Ovary (tissue), 9 donors: ENCODE data around the gene RAX. TPM values are rescaled to one million over a fixed set of nuclear protein-coding genes. Genes with fewer than 3 reads are reported as not detected.

Experiments used
- DNase-seq, 5 donors: peaks; one replicate each; pipeline ENCODE4 v3.0.0-alpha.2; 2019 to 2020
- H3K27ac ChIP-seq, 2 donors: fragments of 200-600 bp; one replicate each; pipeline versions ENCODE4 v1.5.1 to v1.8.0; 2019 to 2022
- H3K27me3 ChIP-seq: fragments of 200-600 bp; one replicate; pipeline ENCODE4 v1.8.0; 2022
- H3K36me3 ChIP-seq: fragments of 200-600 bp; sonication (generic); one replicate; pipeline ENCODE4 v1.5.1; 2019
- H3K4me1 ChIP-seq: one replicate; pipeline ENCODE4 v1.8.1; 2013; ENCODE audit warnings: mild to moderate bottlenecking, moderate library complexity; ENCODE audit not compliant: insufficient read depth
- H3K4me3 ChIP-seq: fragments of 200-600 bp; sonication (generic); one replicate; pipeline ENCODE4 v1.5.1; 2017
- H3K9me3 ChIP-seq, 2 donors: fragments of 200-600 bp in 1 of 2; sonication (generic) in 1 of 2; one replicate each; pipeline versions ENCODE4 v1.5.1 to v1.8.1; 2013 to 2019; ENCODE audit warnings: mild to moderate bottlenecking in 1 of 2, moderate library complexity in 1 of 2
- EP300 ChIP-seq: sonication (generic); formaldehyde crosslinking; IDR thresholded peaks from one replicate; pipeline ENCODE4 v1.6.1; 2017; ENCODE audit warnings: antibody characterized with exemption
- POLR2A ChIP-seq: fragments of 450-650 bp; IDR thresholded peaks from one replicate; pipeline ENCODE4 v1.6.1; 2017; ENCODE audit warnings: antibody characterized with exemption, mild to moderate bottlenecking, moderate library complexity
- whole genome bisulfite sequencing, 3 donors: extraction: QIAGEN DNeasy Blood & Tissue Kit in 1 of 3; methylation state at CpG; one replicate each; pipeline versions ENCODE4 v1.1.5 to v1.1.7; 2013 to 2017; 5-methylcytosine and 5-hydroxymethylcytosine counted together
- intact Hi-C, 4 donors: fragments of 100-400 bp; cut with DNase I; formaldehyde crosslinking; loops; one replicate each; pipeline versions ENCODE4 v1.11.0 to v1.15.1; 2022 to 2023
- polyA plus RNA-seq, 2 donors: library from polyadenylated mRNA; stranded (reverse); fragments of 200-250 nt in 1 of 2; fragments of 350-450 nt in 1 of 2; fragmentation: Illumina TruSeq in 1 of 2; extraction: RNeasy Lipid Tissue Mini Kit (QIAGEN cat#74804) in 1 of 2; gene quantifications; one replicate each; pipeline ENCODE4 v1.2.3, GENCODE V29; 2013 to 2014
- total RNA-seq, 7 donors: library from RNA; depleted of rRNA in 2 of 7; stranded (reverse); fragments of >200 nt in 2 of 7; fragmentation: NEBNext Ultra II Directional in 3 of 7; extraction: Animal tissue kit (Norgen Biotek cat#: 25700) in 3 of 7; gene quantifications; one replicate each; pipeline versions ENCODE4 v1.1.0 to v1.2.4, GENCODE V29; 2016 to 2023
- TF ChIP-seq, protein P1 (sequence below), 3 donors: fragments of 450-650 bp in 2 of 3; fragments of 200-600 bp in 1 of 3; IDR thresholded peaks; one replicate each; pipeline versions ENCODE4 v1.5.1 to v1.8.0; 2016 to 2022; ENCODE audit warnings: antibody characterized with exemption in 3 of 3, mild to moderate bottlenecking in 1 of 3
- donor health status: DM: no; HTN: no; CAD: no; lungs with moderate emphysema.
- donor health status: DM: no; HTN: no; CAD: no.
- donor health status: Bipolar disorder and iron deficiency.
- donor health status: DM: yes; HTN: yes; CAD: no.
- donor health status: DM: no; HTN: no; CAD: no.
- donor health status: DM: yes; HTN: yes; CAD: no.

Gene RAX
- total and polyA plus RNA-seq, 9 donors, result not detected

DNA sequence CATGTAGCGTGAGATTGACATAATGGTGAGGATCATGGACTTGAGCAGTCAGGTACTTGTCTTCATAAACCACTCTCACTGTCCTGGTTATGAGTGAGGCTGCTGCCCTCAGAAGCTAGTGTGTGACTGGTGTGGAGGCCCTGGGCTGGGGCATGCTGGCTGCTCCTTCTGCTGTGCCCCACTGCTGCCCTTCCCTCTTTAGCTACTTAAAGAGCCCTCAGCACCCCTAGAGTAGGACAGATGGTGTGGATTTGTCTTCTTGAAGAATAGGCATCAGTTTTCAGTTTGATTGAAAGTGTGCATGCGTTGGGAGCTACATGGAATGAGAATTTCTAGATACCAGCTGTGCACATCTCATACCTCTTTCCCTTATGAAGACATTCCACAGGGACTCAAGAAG lies 29.8 kb upstream of the RAX start:
- Histone ChIP-seq H3K36me3 (no peaks in the 10 kb centered on the region), H3K27ac (no peak overlapping the region), H3K9me3 (no peaks in the 10 kb centered on the region), H3K27me3 (no peaks in the 10 kb centered on the region), H3K4me1 (no peaks in the 10 kb centered on the region), H3K4me3 (no peak overlapping the region)
- TF ChIP-seq POLR2A (no peak), EP300 (no peak)
- TF ChIP-seq, protein P1, sequence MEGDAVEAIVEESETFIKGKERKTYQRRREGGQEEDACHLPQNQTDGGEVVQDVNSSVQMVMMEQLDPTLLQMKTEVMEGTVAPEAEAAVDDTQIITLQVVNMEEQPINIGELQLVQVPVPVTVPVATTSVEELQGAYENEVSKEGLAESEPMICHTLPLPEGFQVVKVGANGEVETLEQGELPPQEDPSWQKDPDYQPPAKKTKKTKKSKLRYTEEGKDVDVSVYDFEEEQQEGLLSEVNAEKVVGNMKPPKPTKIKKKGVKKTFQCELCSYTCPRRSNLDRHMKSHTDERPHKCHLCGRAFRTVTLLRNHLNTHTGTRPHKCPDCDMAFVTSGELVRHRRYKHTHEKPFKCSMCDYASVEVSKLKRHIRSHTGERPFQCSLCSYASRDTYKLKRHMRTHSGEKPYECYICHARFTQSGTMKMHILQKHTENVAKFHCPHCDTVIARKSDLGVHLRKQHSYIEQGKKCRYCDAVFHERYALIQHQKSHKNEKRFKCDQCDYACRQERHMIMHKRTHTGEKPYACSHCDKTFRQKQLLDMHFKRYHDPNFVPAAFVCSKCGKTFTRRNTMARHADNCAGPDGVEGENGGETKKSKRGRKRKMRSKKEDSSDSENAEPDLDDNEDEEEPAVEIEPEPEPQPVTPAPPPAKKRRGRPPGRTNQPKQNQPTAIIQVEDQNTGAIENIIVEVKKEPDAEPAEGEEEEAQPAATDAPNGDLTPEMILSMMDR (IDR thresholded peaks at IDR 0.05), result no peak
- intact Hi-C loops, result loop anchor here in 1 of 4 donors (10.0 kb wide), 1 partner anchor 112 kb away; no protein-coding TSS in a partner anchor
- WGBS, 3 donors, result 83 to 93% (median 90%) methylated on average over 2 of the region's 2 CpGs
- no peak for DNase-seq

- Histone ChIP-seq H3K9me3 (no peaks in the 10 kb centered on the region), H3K27ac (no peak overlapping the region), H3K4me1 (no peaks in the 10 kb centered on the region), H3K27me3 (no peaks in the 10 kb centered on the region), H3K36me3 (no peaks in the 10 kb centered on the region), H3K4me3 (no peak overlapping the region)
- WGBS, 3 donors, result 77 to 83% (median 77%) methylated on average over 4 of the region's 4 CpGs
- TF ChIP-seq EP300, result no peak
- intact Hi-C loops, result loop anchor here in 1 of 4 donors (10.0 kb wide), 1 partner anchor 113 kb away; no protein-coding TSS in a partner anchor
- DNase-seq, result no peak
These were observed 28.7 kb upstream of the RAX start for GRCh38 chr18:59301929-59302328.

DNA sequence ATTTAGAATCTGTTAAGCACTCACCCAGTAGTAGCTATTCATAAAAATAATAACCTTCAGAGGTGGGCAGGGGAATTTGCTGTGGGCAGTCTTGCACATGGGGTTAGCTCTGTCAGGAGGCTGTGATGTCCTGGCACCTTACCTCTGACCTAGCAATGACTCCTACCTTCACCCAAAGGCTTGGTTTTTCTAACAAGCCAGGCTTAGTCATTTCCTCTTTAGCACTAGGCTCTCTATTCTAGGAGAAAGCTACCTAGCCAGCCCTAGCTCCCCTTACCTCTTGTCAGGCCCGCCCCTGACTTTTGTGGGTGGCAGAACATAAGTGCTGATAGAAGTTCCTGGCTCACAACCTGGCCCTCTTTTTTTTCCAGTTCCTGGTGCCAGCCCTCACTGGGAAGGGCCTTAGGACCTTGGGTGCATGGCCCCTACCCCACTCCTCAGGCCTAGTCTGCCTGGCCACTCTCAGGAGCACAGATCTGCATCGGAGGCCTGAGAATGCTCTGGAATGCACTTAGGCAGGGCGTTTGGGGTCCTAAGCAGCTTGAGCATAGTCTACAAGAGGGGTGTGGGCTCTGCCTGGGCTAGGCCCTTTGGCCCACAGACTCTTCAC lies 27.5 kb upstream of the RAX start:
- Histone ChIP-seq H3K36me3 (no peaks in the 10 kb centered on the region), H3K27me3 (no peaks in the 10 kb centered on the region), H3K4me1 (no peaks in the 10 kb centered on the region), H3K27ac (no peak overlapping the region), H3K4me3 (no peak overlapping the region), H3K9me3 (no peaks in the 10 kb centered on the region)
- no peak for DNase-seq
- TF ChIP-seq EP300, result no peak
- TF ChIP-seq POLR2A, result no peak
- TF ChIP-seq, protein P1 (IDR thresholded peaks at IDR 0.05), result no peak
- intact Hi-C loops, result loop anchor here in 1 of 4 donors (10.0 kb wide), 1 partner anchor 114 kb away; no protein-coding TSS in a partner anchor
- 82 to 86% (median 85%) methylated on average over 3 of the region's 3 CpGs for WGBS, 3 donors

- WGBS, 3 donors, result 49 to 71% (median 53%) methylated on average over 8 of the region's 8 CpGs
- no peak for DNase-seq
- intact Hi-C loops, result no loop called here
- no peaks in the 10 kb centered on the region for H3K9me3 ChIP-seq
- H3K27me3 ChIP-seq, result no peaks in the 10 kb centered on the region
- H3K36me3 ChIP-seq, result no peaks in the 10 kb centered on the region
- TF ChIP-seq POLR2A (no peak), EP300 (no peak)
- TF ChIP-seq, protein P1 (IDR thresholded peaks at IDR 0.05), result no peak
- no peak overlapping the region for H3K27ac ChIP-seq
- H3K4me1 ChIP-seq, result no peaks in the 10 kb centered on the region
- no peak overlapping the region for H3K4me3 ChIP-seq
These were observed 25.6 kb upstream of the RAX start for GRCh38 chr18:59298871-59299270.

- Histone ChIP-seq H3K9me3 (no peaks in the 10 kb centered on the region), H3K27ac (no peak overlapping the region), H3K27me3 (no peaks in the 10 kb centered on the region), H3K4me3 (no peak overlapping the region), H3K4me1 (no peaks in the 10 kb centered on the region), H3K36me3 (no peaks in the 10 kb centered on the region)
- intact Hi-C loops, result no loop called here
- TF ChIP-seq, protein P1 (IDR thresholded peaks at IDR 0.05), result no peak
- TF ChIP-seq EP300 (no peak), POLR2A (no peak)
- DNase-seq, result no peak
These were observed 20.1 kb upstream of the RAX start for GRCh38 chr18:59293317-59293716.
